T-cell (primary cell): ENCODE data around the gene TCHP. TPM values are rescaled to one million over a fixed set of nuclear protein-coding genes. Genes with fewer than 3 reads are reported as not detected.

Source experiments
- ATAC-seq, 4 experiments: fragments of 200-7000 bp in 3 of 4; fragments of 150-1000 bp in 1 of 4; cut with Tn5 transposase; replicated peaks in 1 of 4; 1 replicate in 3 of 4; 2 replicates in 1 of 4; pipeline ENCODE4 v1.10.0; 2021; ENCODE audit warnings: moderate library complexity in 3 of 4, mild to moderate bottlenecking in 2 of 4, moderate number of reproducible peaks in 1 of 4
- CTCF ChIA-PET, 2 donors: fragments of 300-600 bp; sonication (Branson Sonifier 250); formaldehyde crosslinking; loops; one replicate each; lab custom pipeline; 2022; ENCODE audit warnings: antibody characterized with exemption in 2 of 2; lab: Charles Lee
- POLR2A ChIA-PET, 2 donors: fragments of 300-600 bp; sonication (Branson Sonifier 250); formaldehyde crosslinking; loops; one replicate each; lab custom pipeline; 2022; ENCODE audit warnings: antibody characterized with exemption in 2 of 2; lab: Charles Lee
- DNase-seq, 35 experiments: peaks; one replicate each; pipeline versions ENCODE4 v3.0.0 to v3.0.0-alpha.2; 2013 to 2023
- H3K27ac ChIP-seq: one replicate; pipeline ENCODE4 v1.5.1; 2013; ENCODE audit warnings: low read length
- H3K27me3 ChIP-seq, 2 experiments: replicated peaks in 1 of 2; 1 replicate in 1 of 2; 2 replicates in 1 of 2; pipeline versions ENCODE4 v1.6.1 to v1.7.0; 2013; ENCODE audit warnings: low read length in 1 of 2, mixed read lengths in 1 of 2; ENCODE audit not compliant: control insufficient read depth in 2 of 2, insufficient read depth in 2 of 2; ENCODE audit errors: extremely low read depth in 1 of 2
- H3K36me3 ChIP-seq, 2 donors: 1 replicate in 1 of 2; 2 replicates in 1 of 2; pipeline versions ENCODE4 v1.6.1 to v1.7.0; 2013; ENCODE audit warnings: low read length in 1 of 2; ENCODE audit not compliant: control insufficient read depth in 2 of 2, insufficient read depth in 1 of 2; ENCODE audit errors: extremely low read depth in 1 of 2
- H3K4me1 ChIP-seq, 2 experiments: 1 replicate in 1 of 2; 2 replicates in 1 of 2; pipeline versions ENCODE4 v1.6.1 to v1.7.0; 2013; ENCODE audit warnings: low read length in 2 of 2, mixed read lengths in 1 of 2; ENCODE audit not compliant: insufficient read depth in 2 of 2, control insufficient read depth in 1 of 2; ENCODE audit errors: extremely low read depth in 1 of 2
- H3K4me3 ChIP-seq, 2 donors: 1 replicate in 1 of 2; 2 replicates in 1 of 2; pipeline versions ENCODE4 v1.5.1 to v1.7.0; 2013; ENCODE audit warnings: mild to moderate bottlenecking in 2 of 2, low read length in 1 of 2, moderate library complexity in 1 of 2; ENCODE audit not compliant: control insufficient read depth in 1 of 2; ENCODE audit errors: extremely low read depth in 1 of 2
- H3K9me3 ChIP-seq: 2 replicates; pipeline ENCODE4 v1.7.0; 2013
- H3K27ac Mint-ChIP-seq, 2 donors: one replicate each; pipeline ENCODE4 v1.8.0; 2020 to 2021; ENCODE audit warnings: mild to moderate bottlenecking in 2 of 2, mixed read lengths in 2 of 2
- H3K27me3 Mint-ChIP-seq, 2 donors: one replicate each; pipeline ENCODE4 v1.8.0; 2021 to 2022; ENCODE audit warnings: mixed read lengths in 2 of 2
- H3K36me3 Mint-ChIP-seq: one replicate; pipeline ENCODE4 v1.8.0; 2021; ENCODE audit warnings: mixed read lengths
- H3K4me1 Mint-ChIP-seq, 3 donors: one replicate each; pipeline ENCODE4 v1.8.0; 2020 to 2022; ENCODE audit warnings: mixed read lengths in 3 of 3, mild to moderate bottlenecking in 1 of 3
- H3K4me3 Mint-ChIP-seq, 3 donors: one replicate each; pipeline ENCODE4 v1.8.0; 2020 to 2022; ENCODE audit warnings: mild to moderate bottlenecking in 3 of 3, mixed read lengths in 3 of 3, moderate library complexity in 3 of 3
- H3K9me3 Mint-ChIP-seq, 3 donors: one replicate each; pipeline ENCODE4 v1.8.0; 2020 to 2022; ENCODE audit warnings: mixed read lengths in 3 of 3
- whole genome bisulfite sequencing: methylation state at CpG from one replicate; pipeline ENCODE4 v1.1.5; 2013; ENCODE audit warnings: missing lambda C conversion rate; ENCODE audit not compliant: insufficient coverage; 5-methylcytosine and 5-hydroxymethylcytosine counted together
- total RNA-seq, 35 experiments: library from RNA in 6 of 35; stranded (reverse) in 6 of 35; fragments of 120-200 nt in 1 of 35; gene quantifications; one replicate each; pipeline versions ENCODE4 v1.2.1 to v1.2.4 and lab custom pipeline; 2013 to 2026

TCHP gene
- total RNA-seq, 5 donors from 2014 or later (not counting 1 experiment from before 2014, with no cell fraction given): 25.9 to 41.5 (median 37.3) TPM

DNA sequence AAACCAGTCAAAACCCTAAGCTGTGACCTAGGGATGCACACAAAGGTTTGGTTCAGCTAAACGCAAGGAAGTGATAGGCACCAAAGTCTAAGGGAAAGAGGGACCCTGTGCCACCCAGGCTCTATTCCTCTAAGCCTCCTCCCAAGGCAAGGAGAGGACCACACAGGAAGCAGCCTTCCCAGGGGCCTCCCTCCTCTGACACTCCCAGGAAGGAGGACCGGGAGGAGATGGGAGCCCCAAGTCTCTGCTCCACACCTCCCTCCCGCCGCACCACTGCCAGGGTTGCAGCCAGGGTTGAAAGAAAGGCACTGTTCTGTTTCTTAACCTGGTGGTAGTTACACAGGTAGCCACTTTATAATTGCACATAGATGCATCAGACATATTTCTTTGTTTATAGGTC, 21.9 kb downstream of the TCHP start:
- CTCF ChIA-PET: no interaction called here
- no peak overlapping the region for H3K27ac Mint-ChIP-seq
- peaks cover 42% of the 10 kb centered on the region for H3K36me3 Mint-ChIP-seq

DNA sequence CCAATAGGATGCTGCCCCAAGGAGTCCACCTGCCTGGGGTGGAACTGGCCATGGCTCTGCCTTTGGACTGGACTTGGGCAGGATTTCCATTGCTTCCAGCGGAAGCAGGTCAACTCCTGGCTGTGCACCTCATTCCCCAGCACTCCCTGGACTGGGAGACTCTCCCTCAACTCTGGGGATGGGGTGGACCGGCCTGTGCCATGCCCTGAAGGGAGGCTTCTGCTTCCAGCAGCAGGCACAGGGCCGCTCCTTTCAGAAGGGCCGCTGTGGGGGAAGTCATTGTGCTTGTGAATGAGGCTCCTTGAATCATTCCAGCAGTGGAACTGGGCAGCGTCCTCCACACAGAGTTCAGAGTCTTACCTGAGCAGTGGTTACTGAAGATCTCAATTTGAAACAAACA, 23.0 kb downstream of the TCHP start:
- ATAC-seq: no peak
- Mint-ChIP-seq H3K9me3 (no peaks in the 10 kb centered on the region), H3K4me3 (no peak overlapping the region), H3K36me3 (peaks cover 38% of the 10 kb centered on the region), H3K27me3 (no peaks in the 10 kb centered on the region), H3K27ac (no peak overlapping the region), H3K4me1 (peaks cover 0 to 3% (median 0%) of the 10 kb centered on the region in 3 donors)
- Histone ChIP-seq H3K4me3 (no peak overlapping the region), H3K4me1 (no peaks in the 10 kb centered on the region), H3K27ac (no peak overlapping the region), H3K27me3 (no peaks in the 10 kb centered on the region), H3K9me3 (no peaks in the 10 kb centered on the region), H3K36me3 (peaks cover 13 to 40% of the 10 kb centered on the region in 2 donors)
- WGBS: 100% methylated on average over 1 of the region's 5 CpGs
- DNase-seq: no peak
- POLR2A ChIA-PET: no interaction called here
- CTCF ChIA-PET: no interaction called here

More for the DNA sequence above, 21.9 kb downstream of the TCHP start:
- WGBS: no CpG with 5 or more reads among the region's 4 CpGs
- DNase-seq (no peak), ATAC-seq (no peak)
- H3K27me3 ChIP-seq: no peaks in the 10 kb centered on the region
- H3K27ac ChIP-seq: no peak overlapping the region
- peaks cover 13 to 50% of the 10 kb centered on the region in 2 donors for H3K36me3 ChIP-seq
- Mint-ChIP-seq H3K9me3 (no peaks in the 10 kb centered on the region), H3K27me3 (no peaks in the 10 kb centered on the region), H3K4me1 (no peaks in the 10 kb centered on the region), H3K4me3 (no peak overlapping the region)
- no peak overlapping the region for H3K4me3 ChIP-seq
- no peaks in the 10 kb centered on the region for H3K9me3 ChIP-seq
- no peaks in the 10 kb centered on the region for H3K4me1 ChIP-seq
- POLR2A ChIA-PET: interaction anchor here in 1 of 2 donors (0.6 kb wide), 1 partner anchor 51 kb away, joined by 4 read pairs; no protein-coding TSS in a partner anchor

DNA sequence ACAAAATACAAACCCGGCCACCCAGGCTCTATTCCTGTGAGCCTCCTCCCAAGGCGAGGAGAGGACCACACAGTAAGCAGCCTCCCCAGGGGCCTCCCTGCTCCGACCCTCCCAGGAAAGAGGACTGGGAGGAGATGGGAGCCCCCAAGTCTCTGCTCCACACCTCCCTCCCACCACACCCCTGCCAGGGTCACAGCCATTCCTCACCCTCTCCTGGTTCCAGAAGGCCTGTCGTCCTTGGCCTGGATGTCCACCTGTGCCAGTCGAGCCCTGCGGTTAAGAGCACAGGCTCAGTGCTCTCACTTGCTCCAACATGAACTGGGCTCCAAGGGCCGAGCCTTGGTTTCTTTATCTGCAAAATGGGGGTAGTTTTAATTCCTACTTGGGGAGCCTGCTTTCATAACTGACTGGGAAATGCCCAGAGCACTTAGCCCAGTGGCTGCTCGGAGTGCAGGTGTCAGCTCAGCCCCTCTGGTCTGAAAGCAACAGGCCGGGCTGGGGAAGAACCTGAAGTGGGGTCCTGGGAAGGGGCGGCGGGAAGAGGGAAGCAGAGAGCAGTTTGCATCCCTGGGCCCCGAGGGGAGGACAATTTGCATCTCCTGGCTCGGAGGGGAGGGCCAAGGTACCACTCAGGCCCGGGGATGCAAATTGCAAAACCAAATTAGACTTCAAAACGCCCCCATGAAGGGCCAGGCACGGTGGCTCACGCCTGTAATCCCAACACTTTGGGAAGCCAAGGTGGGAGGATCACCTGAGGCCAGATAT, 23.6 kb downstream of the TCHP start:
- no peak overlapping the region for H3K27ac Mint-ChIP-seq
- H3K9me3 Mint-ChIP-seq: no peaks in the 10 kb centered on the region
- WGBS: 85% methylated on average over 11 of the region's 17 CpGs

DNA sequence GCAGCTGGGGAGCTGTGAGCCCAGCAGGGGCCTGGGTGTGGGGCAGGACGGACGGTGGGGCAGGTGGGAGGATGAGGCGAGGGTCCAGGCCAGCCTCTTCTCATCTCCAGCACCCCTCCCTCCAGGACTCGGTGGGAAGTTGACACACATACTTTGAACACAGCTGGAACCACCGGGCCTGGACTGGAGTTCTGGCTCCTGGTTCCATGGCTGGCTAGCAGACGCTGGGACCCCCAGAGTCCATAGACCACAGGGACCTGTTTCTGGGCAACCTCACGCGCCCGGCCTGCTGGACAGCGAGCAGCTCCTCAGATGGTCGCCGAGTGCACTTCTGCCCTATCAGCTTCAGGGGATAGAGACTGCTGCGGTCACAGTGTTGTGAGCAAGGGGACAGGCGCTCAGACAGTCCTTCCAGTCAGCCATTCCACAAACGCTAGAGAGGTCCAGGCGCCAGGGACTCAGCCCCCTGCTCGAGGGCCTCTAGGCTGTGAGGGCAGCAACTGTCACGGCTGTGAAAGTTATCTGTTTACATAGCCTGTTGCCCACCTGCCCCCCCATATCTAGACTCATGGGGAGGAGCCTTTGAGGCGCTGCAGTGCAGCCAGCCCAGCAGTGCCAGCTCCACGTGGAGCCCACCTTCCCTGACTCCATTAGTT, 25.2 kb downstream of the TCHP start:
- no peaks in the 10 kb centered on the region for H3K27me3 ChIP-seq
- H3K4me1 ChIP-seq: no peaks in the 10 kb centered on the region
- ATAC-seq (no peak), DNase-seq (no peak)
- Mint-ChIP-seq H3K9me3 (no peaks in the 10 kb centered on the region), H3K4me1 (peaks cover 0 to 3% (median 0%) of the 10 kb centered on the region in 3 donors), H3K4me3 (no peak overlapping the region), H3K27ac (no peak overlapping the region), H3K27me3 (no peaks in the 10 kb centered on the region), H3K36me3 (peaks cover 24% of the 10 kb centered on the region)
- no peak overlapping the region for H3K27ac ChIP-seq
- 94% methylated on average over 13 of the region's 20 CpGs for WGBS
- ChIA-PET POLR2A (no interaction called here), CTCF (no interaction called here)
- H3K9me3 ChIP-seq: no peaks in the 10 kb centered on the region
- H3K36me3 ChIP-seq: peaks cover 12 to 27% of the 10 kb centered on the region in 2 donors
- H3K4me3 ChIP-seq: no peak overlapping the region

More for the DNA sequence above, 23.6 kb downstream of the TCHP start:
- Histone ChIP-seq H3K36me3 (peaks cover 15 to 34% of the 10 kb centered on the region in 2 donors), H3K4me1 (no peaks in the 10 kb centered on the region), H3K9me3 (no peaks in the 10 kb centered on the region), H3K4me3 (no peak overlapping the region), H3K27me3 (no peaks in the 10 kb centered on the region), H3K27ac (no peak overlapping the region)
- no peaks in the 10 kb centered on the region for H3K27me3 Mint-ChIP-seq
- peaks cover 0 to 3% (median 0%) of the 10 kb centered on the region in 3 donors for H3K4me1 Mint-ChIP-seq
- no peak for DNase-seq
- ChIA-PET CTCF (no interaction called here), POLR2A (interaction anchor here in 1 of 2 donors (0.7 kb wide), 1 partner anchor 130 kb away, joined by 5 read pairs; no protein-coding TSS in a partner anchor)
- no peak overlapping the region for H3K4me3 Mint-ChIP-seq
- H3K36me3 Mint-ChIP-seq: peaks cover 34% of the 10 kb centered on the region
- ATAC-seq: no peak

DNA sequence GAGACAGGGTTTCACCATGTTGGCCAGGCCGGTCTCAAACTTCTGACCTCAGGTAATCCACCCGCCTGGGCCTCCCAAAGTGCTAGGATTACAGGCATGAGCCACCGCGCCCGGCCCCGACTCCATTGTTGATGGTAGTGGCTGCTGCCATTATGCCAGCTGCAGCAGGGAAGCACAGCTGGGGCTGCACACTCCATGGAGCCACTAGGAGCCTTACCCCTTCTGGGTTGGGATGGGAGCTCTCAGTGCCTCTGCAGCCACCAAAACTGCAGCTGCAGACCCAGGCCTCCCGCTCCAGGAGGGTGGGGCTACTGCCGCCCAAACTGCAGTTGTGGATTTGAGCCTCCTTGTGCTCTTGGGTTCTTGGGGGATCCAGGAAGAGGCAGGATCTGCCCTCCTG, 25.9 kb downstream of the TCHP start:
- Histone ChIP-seq H3K9me3 (no peaks in the 10 kb centered on the region), H3K27ac (no peak overlapping the region), H3K4me1 (no peaks in the 10 kb centered on the region), H3K4me3 (no peak overlapping the region), H3K27me3 (no peaks in the 10 kb centered on the region), H3K36me3 (peaks cover 14 to 27% of the 10 kb centered on the region in 2 donors)
- Mint-ChIP-seq H3K36me3 (peaks cover 20% of the 10 kb centered on the region), H3K9me3 (no peaks in the 10 kb centered on the region), H3K27me3 (no peaks in the 10 kb centered on the region), H3K4me3 (no peak overlapping the region), H3K4me1 (peaks cover 0 to 3% (median 0%) of the 10 kb centered on the region in 3 donors), H3K27ac (no peak overlapping the region)
- ChIA-PET POLR2A (no interaction called here), CTCF (no interaction called here)
- WGBS: 91% methylated on average over 7 of the region's 8 CpGs
- DNase-seq (no peak), ATAC-seq (no peak)

DNA sequence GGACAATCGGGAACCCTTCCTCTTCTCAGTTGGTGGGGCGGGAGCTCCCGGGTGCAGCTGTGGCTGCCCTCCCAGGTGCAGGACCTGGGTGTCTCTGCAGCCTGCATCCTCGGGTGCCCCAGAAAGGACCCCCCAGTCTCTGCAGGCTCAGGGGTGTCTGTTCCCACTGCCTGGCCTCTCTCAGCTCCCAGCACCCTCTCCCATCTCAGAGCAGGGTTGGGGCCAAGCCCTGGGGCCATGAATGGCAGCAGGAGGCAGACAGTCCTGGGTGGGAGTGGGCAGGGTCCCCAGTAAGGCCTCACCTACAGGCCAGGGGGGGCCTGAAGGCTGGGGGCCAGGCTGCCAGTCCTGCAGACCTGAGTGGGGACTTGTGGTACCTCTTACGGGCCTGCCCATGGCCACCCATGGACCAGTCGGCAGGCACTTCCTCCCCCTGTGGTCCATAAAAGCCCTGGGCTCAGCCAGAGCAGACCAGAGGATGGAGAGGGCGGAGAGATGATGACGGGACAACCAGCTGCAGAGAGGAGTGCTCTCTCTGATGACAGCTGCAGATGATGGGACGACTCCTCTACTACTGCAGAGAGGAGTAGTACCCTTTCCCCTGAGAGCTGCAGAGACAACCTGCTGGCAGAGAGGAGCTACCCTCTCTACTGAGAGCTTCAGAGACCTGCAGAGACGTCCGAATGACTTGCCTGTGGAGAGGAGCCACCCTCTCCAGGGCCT, 26.6 kb downstream of the TCHP start:
- 93% methylated on average over 7 of the region's 11 CpGs for WGBS
- POLR2A ChIA-PET: no interaction called here

More for the DNA sequence above, 26.6 kb downstream of the TCHP start:
- DNase-seq (no peak), ATAC-seq (no peak)
- Histone ChIP-seq H3K27me3 (no peaks in the 10 kb centered on the region), H3K9me3 (no peaks in the 10 kb centered on the region), H3K4me1 (no peaks in the 10 kb centered on the region), H3K4me3 (no peak overlapping the region), H3K36me3 (peaks cover 14 to 30% of the 10 kb centered on the region in 2 donors), H3K27ac (no peak overlapping the region)
- no peaks in the 10 kb centered on the region for H3K9me3 Mint-ChIP-seq
- no peaks in the 10 kb centered on the region for H3K27me3 Mint-ChIP-seq
- no peak overlapping the region for H3K4me3 Mint-ChIP-seq
- H3K4me1 Mint-ChIP-seq: peaks cover 0 to 3% (median 0%) of the 10 kb centered on the region in 3 donors
- CTCF ChIA-PET: interaction anchor here in 1 of 2 donors (0.5 to 0.7 kb wide), 3 partner anchors 29 to 1656 kb away, joined by 3 to 9 read pairs (median 3); no protein-coding TSS in a partner anchor
- peaks cover 23% of the 10 kb centered on the region for H3K36me3 Mint-ChIP-seq
- no peak overlapping the region for H3K27ac Mint-ChIP-seq
